ENCODE data around the gene LRRK2.

The LRRK2 gene

GRCh38 chr12:40216516-40217288 lies 8.1 kb upstream of the LRRK2 start:
- FAIRE-seq (no peak), DNase-seq (ENCODE audit: insufficient read length) (no peak)
- TF ChIP-seq POLR2A (IDR thresholded peaks at IDR 0.05; ENCODE audit: low read depth, low read length) (no peak), TAF1 (IDR thresholded peaks at IDR 0.05; ENCODE audit: borderline replicate concordance, low read depth, low read length) (no peak), POLR2AphosphoS5 (IDR thresholded peaks at IDR 0.05; ENCODE audit: low read depth, low read length) (no peak)

- no peak for TF ChIP-seq POLR2A (IDR thresholded peaks at IDR 0.05; ENCODE audit: low read depth, low read length)
- TF ChIP-seq TAF1 (IDR thresholded peaks at IDR 0.05; ENCODE audit: borderline replicate concordance, low read depth, low read length): no peak
- TF ChIP-seq POLR2AphosphoS5 (IDR thresholded peaks at IDR 0.05; ENCODE audit: low read depth, low read length): no peak
- FAIRE-seq (no peak), DNase-seq (ENCODE audit: insufficient read length) (no peak)
Observed at GRCh38 chr12:40219760-40220159, 5.0 kb upstream of the LRRK2 start.

GRCh38 chr12:40222247-40222646 lies 2.5 kb upstream of the LRRK2 start:
- TF ChIP-seq POLR2AphosphoS5 (IDR thresholded peaks at IDR 0.05; ENCODE audit: low read depth, low read length) (no peak), TAF1 (IDR thresholded peaks at IDR 0.05; ENCODE audit: borderline replicate concordance, low read depth, low read length) (no peak), POLR2A (IDR thresholded peaks at IDR 0.05; ENCODE audit: low read depth, low read length) (no peak)
- no peak for FAIRE-seq

GRCh38 chr12:40223646-40224045 lies 1.2 kb upstream of the LRRK2 start:
- TF ChIP-seq TAF1 (IDR thresholded peaks at IDR 0.05; ENCODE audit: borderline replicate concordance, low read depth, low read length): no peak
- no peak for TF ChIP-seq POLR2A (IDR thresholded peaks at IDR 0.05; ENCODE audit: low read depth, low read length)
- TF ChIP-seq POLR2AphosphoS5 (IDR thresholded peaks at IDR 0.05; ENCODE audit: low read depth, low read length): no peak
- DNase-seq (ENCODE audit: insufficient read length) (no peak), FAIRE-seq (no peak)

More at GRCh38 chr12:40222247-40222646, 2.5 kb upstream of the LRRK2 start:
- no peak for DNase-seq (ENCODE audit: insufficient read length)

- DNase-seq (ENCODE audit: insufficient read length) (no peak), FAIRE-seq (no peak)
- no peak for TF ChIP-seq TAF1 (IDR thresholded peaks at IDR 0.05; ENCODE audit: borderline replicate concordance, low read depth, low read length)
- no peak for TF ChIP-seq POLR2AphosphoS5 (IDR thresholded peaks at IDR 0.05; ENCODE audit: low read depth, low read length)
- TF ChIP-seq POLR2A (IDR thresholded peaks at IDR 0.05; ENCODE audit: low read depth, low read length): no peak
Observed at GRCh38 chr12:40225337-40225983, 663 bp downstream of the LRRK2 start.

GRCh38 chr12:40225984-40226602 lies 1.3 kb downstream of the LRRK2 start:
- no peak for TF ChIP-seq TAF1 (IDR thresholded peaks at IDR 0.05; ENCODE audit: borderline replicate concordance, low read depth, low read length)
- DNase-seq (ENCODE audit: insufficient read length) (no peak), FAIRE-seq (peak; percentile 87)

GRCh38 chr12:40226705-40227104 lies 1.9 kb downstream of the LRRK2 start:
- no peak for FAIRE-seq
- DNase-seq (ENCODE audit: insufficient read length): no peak

GRCh38 chr12:40227447-40227846 lies 2.6 kb downstream of the LRRK2 start:
- DNase-seq (ENCODE audit: insufficient read length): no peak
- FAIRE-seq: no peak
- TF ChIP-seq POLR2AphosphoS5 (IDR thresholded peaks at IDR 0.05; ENCODE audit: low read depth, low read length) (no peak), TAF1 (IDR thresholded peaks at IDR 0.05; ENCODE audit: borderline replicate concordance, low read depth, low read length) (no peak), POLR2A (IDR thresholded peaks at IDR 0.05; ENCODE audit: low read depth, low read length) (no peak)

More at GRCh38 chr12:40226705-40227104, 1.9 kb downstream of the LRRK2 start:
- TF ChIP-seq TAF1 (IDR thresholded peaks at IDR 0.05; ENCODE audit: borderline replicate concordance, low read depth, low read length): no peak
- no peak for TF ChIP-seq POLR2AphosphoS5 (IDR thresholded peaks at IDR 0.05; ENCODE audit: low read depth, low read length)
- no peak for TF ChIP-seq POLR2A (IDR thresholded peaks at IDR 0.05; ENCODE audit: low read depth, low read length)

- DNase-seq (ENCODE audit: insufficient read length) (no peak), FAIRE-seq (no peak)
- TF ChIP-seq TAF1 (IDR thresholded peaks at IDR 0.05; ENCODE audit: borderline replicate concordance, low read depth, low read length) (no peak), POLR2A (IDR thresholded peaks at IDR 0.05; ENCODE audit: low read depth, low read length) (no peak), POLR2AphosphoS5 (IDR thresholded peaks at IDR 0.05; ENCODE audit: low read depth, low read length) (no peak)
Observed at GRCh38 chr12:40228727-40229126, 3.9 kb downstream of the LRRK2 start.

GRCh38 chr12:40229690-40230651 lies 5.2 kb downstream of the LRRK2 start:
- no peak for FAIRE-seq
- DNase-seq (ENCODE audit: insufficient read length): no peak
- TF ChIP-seq POLR2A (IDR thresholded peaks at IDR 0.05; ENCODE audit: low read depth, low read length) (no peak), TAF1 (IDR thresholded peaks at IDR 0.05; ENCODE audit: borderline replicate concordance, low read depth, low read length) (no peak), POLR2AphosphoS5 (IDR thresholded peaks at IDR 0.05; ENCODE audit: low read depth, low read length) (no peak)

- no peak for FAIRE-seq
- no peak for DNase-seq (ENCODE audit: insufficient read length)
- TF ChIP-seq TAF1 (IDR thresholded peaks at IDR 0.05; ENCODE audit: borderline replicate concordance, low read depth, low read length) (no peak), POLR2AphosphoS5 (IDR thresholded peaks at IDR 0.05; ENCODE audit: low read depth, low read length) (no peak), POLR2A (IDR thresholded peaks at IDR 0.05; ENCODE audit: low read depth, low read length) (no peak)
Observed at GRCh38 chr12:40232602-40233001, 7.8 kb downstream of the LRRK2 start.
